OCI-LY7 (cell line): ENCODE data around the gene GRIN3A. TPM values are rescaled to one million over a fixed set of nuclear protein-coding genes. Genes with fewer than 3 reads are reported as not detected.

Experiments
- BruUV-seq: library from RNA; stranded (reverse); fragments of 400-500 nt; replicated peaks from 2 replicates; lab custom pipeline; 2021; lab: Mats Ljungman, UMichigan
- CTCF ChIA-PET: fragments of 300-600 bp; sonication (Branson Sonifier 250); formaldehyde crosslinking; loops from one replicate; lab custom pipeline; 2022; ENCODE audit warnings: antibody characterized with exemption; ENCODE audit not compliant: unreplicated experiment; lab: Charles Lee
- POLR2A ChIA-PET: fragments of 300-600 bp; sonication (Branson Sonifier 250); formaldehyde crosslinking; loops from one replicate; lab custom pipeline; 2022; ENCODE audit warnings: antibody characterized with exemption; lab: Charles Lee
- DNase-seq: peaks from one replicate; pipeline ENCODE4 v3.0.0-alpha.2; 2015; ENCODE audit warnings: low spot score
- H2AFZ ChIP-seq: fragments of 200-600 bp; sonication (generic), shearing (Covaris generic); 2 replicates; pipeline ENCODE4 v1.6.1; 2014; ENCODE audit warnings: mild to moderate bottlenecking, antibody characterized with exemption, low read length, moderate library complexity
- H3K27ac ChIP-seq: fragments of 200-600 bp; sonication (generic); 2 replicates; pipeline ENCODE4 v1.5.1; 2014; ENCODE audit warnings: mixed run types, low read depth, mild to moderate bottlenecking, moderate library complexity, low read length, inconsistent platforms; ENCODE audit not compliant: poor library complexity, severe bottlenecking
- H3K36me3 ChIP-seq: fragments of 200-600 bp; sonication (generic); 2 replicates; pipeline ENCODE4 v1.6.1; 2014; ENCODE audit warnings: mild to moderate bottlenecking, antibody characterized with exemption, low read length, moderate library complexity, mixed read lengths; ENCODE audit not compliant: insufficient read depth
- H3K4me1 ChIP-seq: fragments of 200-600 bp; sonication (generic); 2 replicates; pipeline ENCODE4 v1.5.1; 2014; ENCODE audit warnings: mild to moderate bottlenecking, low read length; ENCODE audit not compliant: insufficient read depth, poor library complexity, severe bottlenecking
- H3K4me2 ChIP-seq: fragments of 200-600 bp; sonication (generic); 2 replicates; pipeline ENCODE4 v1.6.1; 2014; ENCODE audit warnings: mild to moderate bottlenecking, low read length
- H3K4me3 ChIP-seq: fragments of 200-600 bp; sonication (generic); 2 replicates; pipeline ENCODE4 v1.5.1; 2014; ENCODE audit warnings: mild to moderate bottlenecking, low read depth, low read length; ENCODE audit not compliant: poor library complexity, severe bottlenecking
- H3K79me2 ChIP-seq: fragments of 200-600 bp; sonication (generic); 2 replicates; pipeline ENCODE4 v1.6.1; 2016; ENCODE audit warnings: low read depth, mild to moderate bottlenecking, low read length, moderate library complexity, mixed read lengths; ENCODE audit not compliant: insufficient read depth
- H3K9me2 ChIP-seq: fragments of 200-600 bp; sonication (generic); 2 replicates; pipeline ENCODE4 v1.6.1; 2016; ENCODE audit warnings: mild to moderate bottlenecking, low read length, mixed read lengths; ENCODE audit not compliant: insufficient read depth
- H3K9me3 ChIP-seq: fragments of 200-600 bp; sonication (generic); 2 replicates; pipeline ENCODE4 v1.6.1; 2014; ENCODE audit warnings: mild to moderate bottlenecking, mixed run types, low read length, mixed read lengths
- H4K20me1 ChIP-seq: fragments of 200-600 bp; sonication (generic); 2 replicates; pipeline ENCODE4 v1.6.1; 2014; ENCODE audit warnings: mild to moderate bottlenecking, antibody characterized with exemption, low read length, moderate library complexity, mixed read lengths; ENCODE audit not compliant: insufficient read depth
- EZH2phosphoT487 ChIP-seq: fragments of 200-600 bp; sonication (generic); IDR thresholded peaks from 2 replicates; pipeline ENCODE4 v1.6.1; 2018; ENCODE audit warnings: low read depth, borderline replicate concordance, mild to moderate bottlenecking, mixed run types, antibody characterized with exemption, low read length, moderate library complexity, mixed read lengths
- intact Hi-C: fragments of 100-400 bp; cut with micrococcal nuclease; formaldehyde crosslinking; loops from one replicate; pipeline ENCODE4 v1.10.0; 2022; ENCODE audit not compliant: unreplicated experiment
- total RNA-seq, 2 experiments: library from RNA; depleted of rRNA in 1 of 2; stranded (reverse); fragments of >200 nt in 1 of 2; shearing (Covaris generic) in 1 of 2; gene quantifications; 2 replicates each; pipeline ENCODE4 v1.2.3, GENCODE V29; 2014 to 2022
- TF ChIP-seq, protein P1 (sequence below): fragments of 200-600 bp; sonication (generic); conservative IDR thresholded peaks from 2 replicates; pipeline ENCODE4 v1.5.1; 2014; ENCODE audit warnings: mild to moderate bottlenecking, antibody characterized with exemption, low read length, moderate library complexity, mixed read lengths

The GRIN3A gene
- total RNA-seq, 2 experiments from 2014 or later: not detected

DNA sequence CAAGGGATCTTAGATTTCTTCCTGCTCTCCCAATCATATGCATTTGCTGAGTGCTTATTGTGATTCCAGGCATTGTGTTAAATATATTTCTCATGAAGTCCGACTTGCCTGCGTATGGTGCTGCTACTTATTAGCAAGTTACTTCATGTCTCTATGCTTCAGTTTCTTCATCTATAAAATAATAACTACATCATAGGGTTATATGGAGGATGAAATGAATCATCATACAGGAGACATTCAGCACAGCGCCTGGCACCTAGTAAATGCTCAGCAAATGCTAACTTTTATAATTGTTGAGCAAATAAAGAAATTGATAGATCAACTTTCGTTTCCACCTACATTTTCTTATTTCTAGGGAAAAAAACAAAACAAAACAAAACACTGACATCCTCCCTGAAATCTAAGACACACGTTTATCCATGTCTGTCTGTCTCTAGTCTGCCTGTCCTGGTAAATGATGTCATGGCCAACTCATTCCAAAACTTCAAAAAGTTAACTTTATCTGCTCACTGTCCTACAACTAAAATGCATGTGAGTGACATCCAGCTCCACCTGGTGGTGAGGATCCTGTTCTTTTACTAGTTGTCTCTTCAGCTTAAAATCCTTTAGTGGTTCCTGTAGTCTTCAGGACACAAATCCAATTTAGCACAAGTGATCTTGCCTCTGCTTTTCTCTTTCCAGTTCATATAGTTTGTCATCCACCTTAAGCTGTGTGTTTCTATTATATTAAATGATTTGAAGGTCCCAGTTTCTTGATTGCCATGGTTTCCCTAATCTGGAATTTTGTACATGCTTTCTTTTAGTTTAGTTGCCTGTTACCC lies 171.3 kb downstream of the GRIN3A start:
- Histone ChIP-seq H3K79me2 (no peaks in the 10 kb centered on the region), H3K4me2 (no peak overlapping the region), H4K20me1 (no peaks in the 10 kb centered on the region), H2AFZ (no peak overlapping the region), H3K36me3 (peaks cover 60% of the 10 kb centered on the region), H3K27ac (no peak overlapping the region), H3K9me2 (no peaks in the 10 kb centered on the region), H3K4me1 (no peaks in the 10 kb centered on the region), H3K9me3 (no peaks in the 10 kb centered on the region), H3K4me3 (no peak overlapping the region)
- peak; percentile 33 for DNase-seq
- BruUV-seq: no TSS peak
- POLR2A ChIA-PET: interaction anchor here (0.9 to 1.6 kb wide), 3 partner anchors 9 to 34 kb away, joined by 3 to 4 read pairs (median 3); no protein-coding TSS in a partner anchor
- intact Hi-C loops: no loop called here
- CTCF ChIA-PET: no interaction called here
- TF ChIP-seq EZH2phosphoT487: no peak
- TF ChIP-seq, protein P1, sequence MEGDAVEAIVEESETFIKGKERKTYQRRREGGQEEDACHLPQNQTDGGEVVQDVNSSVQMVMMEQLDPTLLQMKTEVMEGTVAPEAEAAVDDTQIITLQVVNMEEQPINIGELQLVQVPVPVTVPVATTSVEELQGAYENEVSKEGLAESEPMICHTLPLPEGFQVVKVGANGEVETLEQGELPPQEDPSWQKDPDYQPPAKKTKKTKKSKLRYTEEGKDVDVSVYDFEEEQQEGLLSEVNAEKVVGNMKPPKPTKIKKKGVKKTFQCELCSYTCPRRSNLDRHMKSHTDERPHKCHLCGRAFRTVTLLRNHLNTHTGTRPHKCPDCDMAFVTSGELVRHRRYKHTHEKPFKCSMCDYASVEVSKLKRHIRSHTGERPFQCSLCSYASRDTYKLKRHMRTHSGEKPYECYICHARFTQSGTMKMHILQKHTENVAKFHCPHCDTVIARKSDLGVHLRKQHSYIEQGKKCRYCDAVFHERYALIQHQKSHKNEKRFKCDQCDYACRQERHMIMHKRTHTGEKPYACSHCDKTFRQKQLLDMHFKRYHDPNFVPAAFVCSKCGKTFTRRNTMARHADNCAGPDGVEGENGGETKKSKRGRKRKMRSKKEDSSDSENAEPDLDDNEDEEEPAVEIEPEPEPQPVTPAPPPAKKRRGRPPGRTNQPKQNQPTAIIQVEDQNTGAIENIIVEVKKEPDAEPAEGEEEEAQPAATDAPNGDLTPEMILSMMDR: peak; percentile 78

DNA sequence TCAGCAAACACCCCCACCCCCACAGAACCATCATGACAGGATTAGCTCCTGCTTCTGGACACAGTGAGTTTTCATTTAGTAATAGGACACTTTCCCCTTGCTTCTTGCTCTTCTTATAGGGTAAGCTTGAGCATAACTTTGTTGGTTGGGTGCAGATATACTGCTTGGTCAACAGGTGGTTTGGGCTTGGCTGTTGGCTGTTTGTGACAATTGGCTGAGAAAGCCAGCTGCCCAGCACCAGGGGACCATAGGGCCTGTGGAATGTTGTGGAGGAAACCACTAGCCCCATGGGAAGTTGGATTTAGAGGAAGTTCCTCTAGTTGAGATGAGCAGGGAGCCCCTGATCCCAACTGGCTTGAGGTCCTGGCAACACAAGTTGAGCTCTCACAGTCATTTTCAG lies 174.2 kb downstream of the GRIN3A start:
- peaks cover 89% of the 10 kb centered on the region for H3K36me3 ChIP-seq
- ChIA-PET CTCF (no interaction called here), POLR2A (interaction anchor here (0.6 kb wide), 1 partner anchor 72 kb away, joined by 4 read pairs; no protein-coding TSS in a partner anchor)
- TF ChIP-seq EZH2phosphoT487: no peak
- TF ChIP-seq, protein P1: no peak
- no peaks in the 10 kb centered on the region for H3K79me2 ChIP-seq
- no peak overlapping the region for H3K4me3 ChIP-seq
- H3K4me2 ChIP-seq: no peak overlapping the region
- no TSS peak for BruUV-seq
- H3K9me3 ChIP-seq: no peaks in the 10 kb centered on the region
- H4K20me1 ChIP-seq: no peaks in the 10 kb centered on the region
- no peak overlapping the region for H3K27ac ChIP-seq
- DNase-seq: no peak
- intact Hi-C loops: no loop called here
- no peaks in the 10 kb centered on the region for H3K4me1 ChIP-seq
- H3K9me2 ChIP-seq: no peaks in the 10 kb centered on the region
- no peak overlapping the region for H2AFZ ChIP-seq

DNA sequence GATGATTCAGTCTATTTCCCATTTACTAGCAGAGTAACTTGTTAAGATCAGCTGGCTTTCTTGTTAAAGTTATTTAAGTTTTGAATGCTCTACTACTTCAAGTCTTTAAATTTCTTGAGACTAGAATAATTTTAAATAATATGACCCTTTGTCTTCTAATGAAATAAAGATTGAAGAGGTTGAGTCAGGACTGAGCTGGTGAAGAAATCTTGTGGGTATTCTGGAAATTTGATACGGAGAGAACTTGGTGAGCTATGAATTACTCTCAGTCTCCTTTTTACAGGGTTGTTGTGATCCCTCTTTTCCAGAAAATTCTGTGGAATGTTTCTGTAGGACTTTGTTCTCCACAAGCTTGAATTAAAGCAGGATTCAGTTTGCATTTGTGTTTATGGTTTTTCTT lies 175.5 kb downstream of the GRIN3A start:
- Histone ChIP-seq H3K9me2 (no peaks in the 10 kb centered on the region), H3K27ac (no peak overlapping the region), H3K4me3 (no peak overlapping the region), H3K9me3 (no peaks in the 10 kb centered on the region), H3K4me2 (no peak overlapping the region), H3K36me3 (peaks cover 97% of the 10 kb centered on the region), H4K20me1 (no peaks in the 10 kb centered on the region), H3K4me1 (no peaks in the 10 kb centered on the region), H2AFZ (no peak overlapping the region), H3K79me2 (no peaks in the 10 kb centered on the region)
- intact Hi-C loops: no loop called here
- ChIA-PET CTCF (no interaction called here), POLR2A (interaction anchor here (0.6 to 0.8 kb wide), 3 partner anchors 25 to 154 kb away, joined by 3 to 4 read pairs (median 3); no protein-coding TSS in a partner anchor)
- DNase-seq: no peak
- TF ChIP-seq, protein P1: no peak
- TF ChIP-seq EZH2phosphoT487: no peak
- BruUV-seq: no TSS peak
